NCI-H345 (cell line): Measurements from ENCODE around the gene DDTL.
"Not testable (repeated sequence)": the region's sequence is repeated elsewhere in the genome, so short reads cannot be mapped to it uniquely, and the experiment has no call there.

Experiments
- DNase-seq: peaks from one replicate; lab custom pipeline; 2025; lab: John Stamatoyannopoulos, UW

The DDTL gene

DNA sequence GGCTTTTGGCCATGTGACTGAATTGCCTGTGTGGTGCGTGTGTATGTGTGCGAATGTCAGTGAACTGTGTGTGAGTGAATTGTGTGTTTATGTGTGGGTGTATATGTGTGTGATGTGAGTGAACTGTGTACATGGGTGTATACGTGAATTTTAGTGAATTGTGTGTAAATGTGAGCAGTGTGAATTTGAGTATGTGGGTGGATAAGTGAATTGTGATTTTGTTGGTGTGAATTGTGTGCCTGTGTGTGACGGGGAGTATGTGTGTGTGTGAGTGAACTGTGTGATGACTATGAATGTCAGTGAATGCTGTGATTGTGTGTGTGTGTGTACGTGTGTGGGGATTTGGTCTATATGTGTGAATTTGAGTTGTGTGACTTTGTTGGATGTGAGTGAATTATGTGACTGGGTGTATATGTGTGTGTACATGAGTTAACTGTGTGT lies 3.5 kb downstream of the DDTL start:
- no peak for DNase-seq

DNA sequence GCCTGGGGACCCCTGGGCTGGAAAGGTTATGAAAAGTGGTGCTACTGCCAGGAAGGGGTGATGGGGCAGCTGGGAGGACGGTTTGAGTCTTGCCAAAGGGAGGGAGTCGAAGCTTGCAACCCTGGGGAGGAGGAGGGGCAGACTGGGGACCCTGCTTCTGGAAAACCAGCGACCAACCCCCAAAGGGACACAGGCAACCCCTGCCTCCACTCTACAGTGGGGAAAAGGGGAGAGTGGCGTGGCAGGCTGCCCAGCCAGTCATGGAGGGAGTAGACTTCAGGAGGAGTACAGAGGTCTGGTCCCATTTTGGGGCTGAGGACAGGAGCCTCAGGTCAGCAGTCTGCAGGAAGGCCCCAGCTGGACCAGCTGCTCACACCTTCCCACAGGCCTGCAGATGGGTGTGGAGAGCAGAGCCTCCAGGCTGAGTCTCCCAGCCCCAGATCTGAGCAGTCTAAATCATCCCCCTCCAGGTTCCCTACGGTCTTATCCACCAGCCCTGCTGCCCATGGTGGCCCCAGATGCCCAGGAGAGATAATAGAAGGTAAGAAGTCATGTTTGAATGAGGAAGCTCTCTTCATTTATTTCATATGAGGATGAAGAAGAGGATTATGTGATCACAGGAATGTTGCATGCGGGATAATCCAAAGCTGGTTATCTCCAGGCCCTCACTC lies 4.3 kb downstream of the DDTL start:
- DNase-seq = no peak

DNA sequence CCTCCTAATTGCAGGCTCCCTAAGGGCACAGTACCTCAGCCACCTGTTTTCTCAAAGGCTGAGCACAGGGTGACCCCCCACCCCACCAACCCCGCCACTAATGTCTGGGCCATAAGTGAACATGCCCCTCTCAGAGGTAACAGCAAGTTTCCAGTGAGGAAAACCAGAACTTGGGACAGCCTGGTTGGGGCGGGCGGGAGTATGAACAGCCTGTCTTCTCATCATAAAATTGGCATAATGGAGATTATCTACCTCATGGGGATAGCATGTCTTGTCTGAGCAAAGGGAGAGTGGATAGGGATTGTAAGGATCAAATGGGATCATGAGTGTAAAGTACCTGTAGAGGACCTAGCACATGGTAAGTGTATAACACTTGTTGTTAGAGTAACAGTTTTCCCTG lies 5.2 kb downstream of the DDTL start:
- not testable (repeated sequence) for DNase-seq

DNA sequence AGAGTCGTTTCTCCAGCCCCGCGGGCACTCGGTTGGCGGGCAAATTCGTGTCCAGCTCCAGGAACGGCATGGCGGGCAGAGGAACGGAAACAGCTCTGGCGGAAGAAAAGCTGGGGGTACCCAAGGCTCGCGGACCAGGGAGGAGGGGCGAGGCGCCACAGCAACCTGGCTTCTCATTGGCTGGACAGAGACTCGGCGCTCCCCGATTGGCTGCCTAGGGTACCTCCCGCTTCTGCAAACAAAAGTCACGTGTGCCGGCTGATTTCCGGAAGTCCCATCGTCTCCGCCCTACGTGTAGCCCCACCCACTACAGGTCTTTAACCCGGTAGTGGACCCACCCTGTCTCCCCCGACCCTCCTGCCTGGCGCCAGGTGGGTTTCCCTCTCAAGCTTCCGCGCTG lies 7.7 kb downstream of the DDTL start, which contains the start of gene DDT:
TSS of gene DDT (minus strand) at position 97 of the 400 bp plus-strand sequence. CDS start at position 70, 27 bp downstream.
- not testable (repeated sequence) for DNase-seq

DNA sequence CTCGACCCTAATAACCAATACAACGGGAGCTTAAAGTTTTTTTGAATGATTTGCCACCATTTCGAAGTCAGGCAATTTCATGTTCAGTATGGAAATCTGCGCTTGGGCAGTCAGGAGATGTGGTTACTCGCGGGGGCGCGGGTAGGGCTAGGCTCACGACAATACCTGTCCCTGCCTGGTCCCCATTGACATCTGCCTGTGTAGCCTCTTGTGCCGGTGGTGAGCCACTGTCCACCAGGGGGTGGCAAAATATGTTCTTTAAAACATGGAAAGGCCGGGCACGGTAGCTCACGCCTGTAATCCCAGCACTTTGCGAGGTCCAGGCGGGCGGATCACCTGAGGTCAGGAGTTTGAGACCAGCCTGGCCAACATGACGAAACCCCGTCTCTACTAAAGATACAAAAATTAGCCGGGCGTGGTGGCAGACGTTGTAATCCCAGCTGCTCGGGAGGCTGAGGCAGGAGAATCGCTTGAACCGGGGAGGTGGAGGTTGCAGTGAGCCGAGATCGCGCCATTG lies 8.2 kb downstream of the DDTL start:
- not testable (repeated sequence) for DNase-seq

DNA sequence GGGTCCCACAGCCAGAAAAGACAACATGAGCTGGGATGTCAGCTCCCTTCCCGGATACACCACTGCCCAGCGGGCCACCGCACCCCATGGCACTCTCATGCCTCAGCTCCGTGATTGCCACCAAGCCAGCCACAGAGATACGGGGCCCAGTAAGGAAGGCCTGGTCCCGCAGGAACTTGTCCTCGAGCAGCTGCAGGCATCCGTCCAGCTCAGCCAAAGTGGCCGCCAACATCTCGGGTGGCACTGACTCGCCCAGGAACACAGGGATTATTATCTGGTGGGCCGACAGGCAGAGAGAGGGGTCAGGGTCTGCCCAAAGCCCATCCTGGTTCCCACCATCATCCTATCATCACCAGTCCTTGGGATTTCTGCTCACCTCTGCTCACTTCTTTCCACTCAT lies 10.6 kb downstream of the DDTL start:
- DNase-seq = not testable (repeated sequence)

DNA sequence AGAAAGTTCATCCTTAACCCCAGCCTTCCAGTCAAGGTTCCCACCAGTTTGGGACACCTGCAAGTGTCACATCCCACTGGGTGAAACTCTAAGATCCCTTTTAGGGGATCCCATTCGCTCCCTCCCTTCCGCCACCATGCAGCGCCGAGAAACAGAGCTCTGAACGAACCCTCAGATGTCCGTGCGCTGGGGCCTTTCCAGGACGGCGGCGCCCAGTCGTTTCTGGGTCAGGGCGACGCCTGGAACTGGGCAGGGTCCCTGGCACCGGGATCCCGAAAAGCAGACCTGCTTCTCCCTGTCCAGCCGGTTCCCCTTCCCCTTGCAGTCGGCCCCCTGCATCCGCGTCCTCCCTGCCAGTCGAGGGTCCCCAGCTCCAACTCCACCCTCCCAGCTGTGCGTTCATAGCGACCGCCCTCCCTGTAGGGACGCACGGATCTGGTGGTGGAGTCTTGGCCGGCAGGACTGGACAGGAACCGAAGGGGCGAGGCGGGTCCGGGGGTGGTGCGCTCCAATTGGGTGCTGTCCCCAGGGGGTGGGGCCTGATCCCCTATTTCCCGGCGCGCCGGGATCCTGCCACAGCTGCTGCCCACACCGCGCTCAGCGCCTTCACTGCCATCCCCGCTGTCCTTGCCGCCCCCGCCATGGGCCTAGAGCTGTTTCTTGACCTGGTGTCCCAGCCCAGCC lies 13.0 kb downstream of the DDTL start, which contains the start of gene GSTT2:
TSS of gene GSTT2 (plus strand) at position 578 of the 684 bp plus-strand sequence.
- DNase-seq = not testable (repeated sequence)

DNA sequence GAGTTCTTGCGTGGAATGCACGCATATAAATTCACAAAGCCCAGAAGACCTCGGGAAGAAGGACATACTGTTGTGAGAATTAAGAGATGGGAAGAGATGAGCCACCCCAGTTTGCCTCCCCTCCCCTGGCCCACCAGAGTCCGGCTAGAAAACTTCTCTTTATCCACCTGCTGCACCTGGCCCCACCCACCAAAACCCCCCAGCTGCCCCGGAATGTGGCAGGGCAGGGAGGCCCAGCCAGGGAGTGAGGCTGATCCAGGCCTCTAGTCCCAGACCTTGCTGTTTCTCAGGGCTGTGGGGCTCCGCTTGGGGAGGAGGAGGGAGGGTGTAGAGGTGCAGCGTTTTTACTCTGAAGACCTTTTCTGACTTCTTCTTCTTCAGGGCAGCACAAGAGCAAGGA lies 13.9 kb downstream of the DDTL start:
- DNase-seq = not testable (repeated sequence)

DNA sequence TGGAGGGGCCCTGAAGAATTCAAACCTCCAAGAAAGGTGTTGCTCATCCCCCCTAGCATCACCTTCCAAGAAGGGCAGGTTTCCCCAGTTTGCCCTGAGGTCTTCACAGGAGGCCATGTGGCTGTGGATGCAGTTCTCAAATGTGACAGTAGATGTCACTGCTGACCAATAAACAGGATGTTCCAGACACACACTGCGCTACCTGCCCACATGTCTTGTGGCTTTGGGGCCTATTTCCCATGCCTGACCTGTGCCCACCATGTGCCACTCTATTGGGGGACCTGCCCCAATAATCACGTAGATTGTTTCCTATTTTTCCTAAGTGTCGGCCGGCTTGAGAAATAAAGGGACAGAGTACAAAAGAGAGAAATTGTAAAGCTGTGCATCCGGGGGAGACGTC lies 17.7 kb downstream of the DDTL start:
- DNase-seq = peak; percentile 66

DNA sequence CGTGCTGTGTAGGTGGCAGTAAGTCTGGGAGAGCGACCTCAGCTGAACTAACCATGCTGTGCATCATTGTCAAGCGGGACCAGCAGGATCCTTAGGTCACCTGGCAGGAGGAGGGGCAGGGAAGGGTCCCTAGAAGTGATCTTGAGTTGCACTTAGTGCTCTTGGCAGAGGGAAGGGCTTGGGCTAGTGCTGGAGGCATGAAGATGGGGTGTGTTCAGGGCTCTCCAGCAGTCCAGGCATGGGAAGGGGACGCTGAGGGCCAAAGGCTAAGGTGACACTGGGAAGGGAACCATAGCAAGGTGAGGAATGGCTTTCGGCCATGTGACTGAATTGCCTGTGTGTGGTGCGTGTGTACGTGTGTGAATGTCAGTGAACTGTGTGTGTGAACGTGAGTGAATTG lies 19.4 kb downstream of the DDTL start:
- not testable (repeated sequence) for DNase-seq

DNA sequence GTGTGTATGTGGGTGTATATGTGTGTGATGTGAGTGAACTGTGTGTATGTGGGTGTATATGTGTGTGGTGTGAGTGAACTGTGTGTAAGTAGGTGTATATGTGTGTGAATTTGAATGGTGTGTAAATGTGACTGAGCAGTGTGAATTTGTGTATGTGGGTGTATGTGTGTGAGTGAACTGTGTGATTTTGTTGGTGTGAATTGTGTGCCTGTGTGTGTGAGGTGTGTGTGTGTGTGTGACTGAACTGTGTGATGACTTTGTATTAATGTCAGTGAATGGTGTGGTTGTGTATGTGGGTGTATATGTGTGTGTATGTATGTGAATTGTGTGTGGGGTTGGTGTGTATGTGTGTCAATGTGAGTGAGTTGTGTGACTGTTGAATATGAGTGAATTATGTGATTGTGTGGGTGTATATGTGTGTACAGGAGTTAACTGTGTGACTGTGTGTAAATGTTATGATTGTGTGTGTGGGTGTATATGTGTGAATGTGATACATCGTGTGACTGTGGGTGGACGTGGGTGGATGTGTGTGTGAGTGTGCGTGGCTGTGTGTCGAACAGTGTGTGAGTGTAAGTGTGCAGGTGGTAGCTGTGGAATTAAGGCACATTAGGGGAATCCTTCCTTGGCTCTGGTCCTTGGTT lies 20.0 kb downstream of the DDTL start:
- not testable (repeated sequence) for DNase-seq

DNA sequence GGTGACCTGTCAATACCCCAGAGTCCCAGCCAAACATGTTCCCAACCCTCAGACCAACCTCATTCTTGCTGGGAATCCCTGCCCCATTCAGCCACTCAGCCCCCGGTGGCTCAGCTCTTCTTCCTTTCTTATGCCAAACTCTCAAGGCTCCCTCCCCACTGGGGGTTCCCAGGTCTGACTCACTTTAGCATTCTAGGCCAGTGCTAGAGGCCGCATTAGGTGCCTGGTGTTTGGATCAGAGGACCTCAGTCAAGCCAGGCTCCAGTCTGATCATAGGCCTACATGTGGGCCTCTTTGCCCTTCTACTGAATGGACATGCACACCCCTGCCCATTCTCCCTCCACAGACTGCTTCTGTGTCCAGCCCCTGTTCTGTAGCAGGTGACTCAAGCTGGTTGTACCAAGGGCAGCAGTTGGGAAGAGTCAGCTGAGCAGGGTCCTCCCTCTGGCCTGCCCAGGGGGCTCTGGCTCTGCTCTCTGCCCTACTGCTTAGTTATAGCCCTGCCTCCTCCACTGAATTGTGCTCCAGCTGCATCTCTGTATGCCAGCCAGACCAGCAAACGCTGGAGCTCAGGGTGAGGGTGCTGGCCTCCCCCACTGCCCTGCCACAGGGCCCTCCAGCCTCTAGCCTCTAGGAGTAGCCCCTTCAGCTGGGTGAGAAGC lies 23.0 kb downstream of the DDTL start:
- DNase-seq = not testable (repeated sequence)

DNA sequence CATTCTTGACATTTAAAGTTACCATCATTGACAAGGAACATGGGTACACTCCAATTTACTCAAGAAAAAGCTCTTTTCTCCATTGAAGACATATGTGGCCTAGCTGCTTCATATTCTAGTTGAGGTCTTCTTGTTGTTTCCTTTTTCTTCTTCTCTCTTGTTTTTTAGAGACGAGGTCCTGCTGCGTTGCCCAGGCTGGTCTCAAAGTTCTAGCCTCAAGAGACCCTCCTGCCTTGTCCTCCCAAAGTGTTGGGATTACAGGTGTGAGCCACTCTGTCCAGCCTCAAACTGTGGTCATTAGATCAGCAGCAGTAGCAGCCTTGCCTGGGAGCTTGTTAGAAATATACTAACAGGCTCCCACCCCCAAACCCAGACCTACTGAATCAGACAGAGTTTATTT lies 26.4 kb downstream of the DDTL start:
- not testable (repeated sequence) for DNase-seq

DNA sequence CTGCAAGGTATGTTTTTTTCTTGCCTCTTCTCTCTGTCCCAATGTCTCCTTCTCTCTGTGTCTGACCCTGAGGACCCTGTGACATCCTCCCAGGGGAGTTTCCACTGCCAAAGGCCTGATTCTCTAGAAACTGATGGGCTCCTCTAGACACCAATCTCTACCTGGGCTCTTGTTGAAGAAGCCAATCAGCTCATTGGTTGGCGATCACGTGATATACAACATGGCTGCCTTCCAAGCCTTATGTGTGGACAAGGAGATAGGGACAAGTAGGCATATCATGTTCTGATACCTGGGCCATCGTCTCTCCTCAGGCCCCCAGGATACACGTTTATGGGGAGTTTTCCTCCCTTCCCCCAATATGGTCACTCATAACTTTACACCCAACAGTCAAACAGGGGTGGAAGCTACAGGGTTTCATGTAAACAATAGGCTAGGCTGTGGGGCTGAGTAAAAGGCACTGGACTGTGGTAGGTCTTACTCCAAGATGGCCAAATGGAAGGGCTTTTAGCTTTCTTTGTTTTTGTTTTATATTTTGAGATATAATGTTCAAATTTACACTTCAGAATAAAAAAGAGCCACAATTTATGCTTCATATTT lies 27.0 kb downstream of the DDTL start:
- not testable (repeated sequence) for DNase-seq

DNA sequence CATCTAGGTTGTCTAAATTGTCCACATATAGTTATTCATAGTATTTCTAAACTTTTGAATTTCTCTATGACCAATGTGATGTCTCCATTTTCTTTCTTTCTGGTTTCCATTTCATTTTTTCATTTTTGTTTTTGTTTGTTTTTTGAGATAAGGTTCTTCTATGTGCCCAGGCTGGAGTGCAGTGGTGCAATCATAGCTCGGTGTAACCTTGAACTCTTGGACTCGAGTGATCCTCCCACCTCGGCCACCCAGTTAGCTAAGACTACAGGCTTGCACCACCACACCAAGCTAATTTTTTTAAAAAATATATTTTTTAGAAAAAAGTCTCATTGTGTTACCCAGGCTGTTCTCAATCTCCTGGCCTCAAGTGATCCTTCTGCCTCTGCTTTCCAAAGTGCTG lies 30.4 kb downstream of the DDTL start:
- DNase-seq = no peak

DNA sequence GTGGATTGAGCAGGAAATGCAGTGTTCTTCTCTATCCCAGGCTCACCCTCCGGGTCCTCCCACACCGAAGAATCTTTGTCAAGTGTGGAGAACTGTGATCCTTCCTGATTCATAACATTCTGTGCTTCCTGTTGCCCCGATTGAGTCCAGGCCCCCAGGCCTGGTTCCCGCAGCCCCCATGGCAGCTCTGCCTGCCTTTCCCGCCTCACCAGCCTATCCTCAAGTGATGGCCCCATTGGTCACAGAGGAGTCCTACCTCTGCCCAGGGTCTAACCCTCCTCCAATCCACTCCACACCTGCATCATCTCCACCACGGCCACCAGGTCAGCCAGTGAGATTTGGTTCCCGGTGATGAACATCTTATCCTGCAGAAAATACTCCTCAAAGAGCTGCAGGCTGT lies 33.1 kb downstream of the DDTL start:
- not testable (repeated sequence) for DNase-seq

DNA sequence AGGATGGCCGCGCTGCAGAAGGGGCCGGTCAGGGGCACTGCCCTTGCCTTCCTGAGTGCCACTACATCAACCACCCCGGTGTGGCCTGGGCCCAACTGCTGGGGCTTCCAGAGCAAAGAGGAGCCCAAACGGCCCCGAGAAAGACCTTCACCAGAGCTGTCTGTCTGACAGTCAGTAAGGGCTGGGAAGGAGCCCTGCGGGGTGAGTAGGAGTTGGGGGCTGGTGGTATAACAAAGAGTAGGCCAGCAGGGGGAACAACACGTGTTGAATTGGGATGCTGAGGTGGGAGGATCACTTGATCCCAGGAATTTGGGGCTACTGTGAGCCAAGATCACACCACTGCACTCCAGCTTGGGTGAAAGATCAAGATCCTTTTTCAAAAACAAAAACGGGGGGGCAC lies 34.6 kb downstream of the DDTL start:
- no peak for DNase-seq

DNA sequence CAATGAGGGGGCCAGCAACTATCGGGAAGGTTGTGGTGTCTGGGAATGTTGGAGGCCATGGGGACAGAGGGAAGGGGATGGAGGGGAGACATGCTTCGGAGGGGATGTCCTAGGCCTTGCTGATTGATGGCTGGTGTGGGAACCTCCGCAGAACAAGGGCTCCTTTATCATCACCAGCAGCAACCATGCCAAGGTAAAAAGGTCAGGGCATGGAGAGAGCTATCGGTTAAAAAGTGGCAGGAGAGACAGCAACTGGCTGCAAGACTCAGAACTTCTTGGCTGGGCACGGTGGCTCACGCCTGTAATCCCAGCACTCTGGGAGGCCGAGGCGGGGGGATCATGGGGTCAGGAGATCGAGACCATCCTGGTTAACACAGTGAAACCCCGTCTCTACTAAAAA lies 35.6 kb downstream of the DDTL start:
- no peak for DNase-seq

DNA sequence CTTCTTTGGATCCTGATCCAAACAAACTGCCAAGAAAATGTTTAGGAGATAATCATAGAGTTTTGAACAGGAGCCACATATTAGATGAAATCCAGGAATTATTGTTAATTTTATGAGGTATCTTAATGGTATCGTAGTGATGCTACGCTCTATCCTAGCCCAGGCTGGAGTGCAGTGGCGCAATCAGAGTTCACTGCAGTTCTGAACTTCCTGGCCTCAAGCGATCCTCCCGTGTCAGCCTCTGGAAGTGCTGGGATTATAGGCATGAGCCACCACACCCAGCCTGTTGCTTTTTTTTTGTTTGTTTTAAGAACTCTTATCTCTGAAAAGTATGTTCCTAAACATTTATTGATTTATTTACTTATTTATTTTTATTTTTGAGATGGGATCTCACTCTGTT lies 36.2 kb downstream of the DDTL start:
- no peak for DNase-seq

DNA sequence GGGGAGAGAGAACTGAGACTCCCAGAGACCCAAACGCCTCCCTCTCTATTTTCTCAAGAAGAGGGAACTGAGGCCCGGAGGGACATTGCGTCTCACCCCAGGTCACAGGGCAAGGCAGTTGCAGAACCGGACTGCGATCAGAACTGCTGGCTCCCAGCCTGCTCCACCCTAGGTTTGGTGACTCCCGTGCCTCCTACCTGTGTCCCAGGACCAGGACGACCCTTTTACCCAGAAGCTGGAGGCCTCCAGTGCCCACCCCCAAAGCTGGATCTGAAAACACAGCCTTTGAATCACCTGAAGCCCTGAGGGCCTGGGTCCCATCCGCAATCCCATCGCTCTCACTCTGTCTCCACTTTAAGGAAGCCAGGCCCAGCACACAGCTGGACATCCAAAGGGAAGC lies 37.2 kb downstream of the DDTL start:
- no peak for DNase-seq

DNA sequence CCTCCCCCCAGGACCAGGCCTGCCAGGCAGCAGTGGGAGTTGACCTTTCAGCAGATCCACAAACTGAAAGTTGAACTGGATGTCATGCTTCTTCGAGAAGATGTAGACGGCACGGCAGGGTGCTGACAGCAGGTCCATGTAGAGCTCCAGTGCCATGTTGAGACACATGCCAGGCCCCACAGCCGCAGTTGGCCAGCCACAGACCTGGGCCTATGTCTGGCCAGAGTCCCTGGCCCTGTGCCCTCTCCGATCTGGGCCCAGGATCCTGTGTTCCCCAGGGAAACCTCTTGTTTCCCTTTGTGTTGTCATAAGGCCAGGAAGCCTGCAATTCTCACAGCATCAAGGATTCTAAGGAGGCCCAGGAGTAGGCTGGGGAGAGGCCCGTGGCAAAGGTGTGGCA lies 38.5 kb downstream of the DDTL start, which contains the start of gene GSTT4:
TSS of gene GSTT4 (minus strand) at position 253 of the 400 bp plus-strand sequence. CDS start at position 156, 97 bp downstream.
- DNase-seq = no peak
